HepG2 (cell line): ENCODE measurements around the gene TMEM61. TPM values are rescaled to one million over a fixed set of nuclear protein-coding genes. Genes with fewer than 3 reads are reported as not detected.

Experiments used
- ATAC-seq: fragments of 200-7000 bp; cut with Tn5 transposase; 3 replicates; pipeline ENCODE4 v1.9.1; 2020; ENCODE audit warnings: mild to moderate bottlenecking, moderate library complexity
- BruUV-seq: library from RNA; stranded (reverse); fragments of 400-500 nt; replicated peaks from 2 replicates; lab custom pipeline; 2021; lab: Mats Ljungman, UMichigan
- CTCF ChIA-PET: fragments of 300-600 bp; formaldehyde crosslinking; extraction: SDS; loops from one replicate; lab custom pipeline; 2021; ENCODE audit warnings: low total read pairs, inconsistent platforms, low intra/inter-chr PET ratio; lab: Yijun Ruan, JAX
- POLR2A ChIA-PET: fragments of 350-600 bp; sonication (Branson Sonifier 250); formaldehyde crosslinking; loops from one replicate; lab custom pipeline; 2020; ENCODE audit warnings: antibody characterized with exemption, inconsistent platforms; lab: Yijun Ruan, JAX
- DNase-seq: peaks from one replicate; pipeline ENCODE4 v3.0.0-alpha.2; 2015; ENCODE audit warnings: low spot score
- FAIRE-seq: peaks from 3 replicates; lab custom pipeline; 2011; peaks lifted over from hg19 to GRCh38; lab: Jason Lieb, UNC
- H2AFZ ChIP-seq: one replicate; pipeline ENCODE4 v1.6.1; 2011; ENCODE audit warnings: low read length, inconsistent platforms
- H3K27ac ChIP-seq: fragments of 300-600 bp; 3 replicates; pipeline ENCODE4 v1.8.0; 2011; ENCODE audit warnings: mixed run types, mild to moderate bottlenecking, mixed read lengths, low read length, inconsistent platforms; ENCODE audit not compliant: insufficient read depth; ENCODE audit errors: extremely low read length
- H3K27me3 ChIP-seq, 2 experiments: fragments of 200-600 bp in 1 of 2; 2 replicates in 1 of 2; 3 replicates in 1 of 2; pipeline versions ENCODE4 v1.6.0 to v1.8.0; 2011; ENCODE audit warnings: low read length in 2 of 2, mild to moderate bottlenecking in 2 of 2, moderate library complexity in 2 of 2, inconsistent platforms in 1 of 2; ENCODE audit not compliant: insufficient read depth in 2 of 2, control insufficient read depth in 1 of 2
- H3K36me3 ChIP-seq, 2 experiments: fragments of 200-600 bp in 1 of 2; replicated peaks in 1 of 2; 2 replicates in 1 of 2; 3 replicates in 1 of 2; pipeline versions ENCODE4 v1.5.1 to v1.8.0; 2011; ENCODE audit warnings: low read length in 2 of 2, inconsistent platforms in 1 of 2; ENCODE audit not compliant: insufficient read depth in 2 of 2, control insufficient read depth in 1 of 2
- H3K4me1 ChIP-seq: 2 replicates; pipeline ENCODE4 v1.5.1; 2012; ENCODE audit warnings: low read length, inconsistent platforms; ENCODE audit not compliant: insufficient read depth
- H3K4me2 ChIP-seq: 2 replicates; pipeline ENCODE4 v1.6.0; 2011; ENCODE audit warnings: low read depth, low read length, inconsistent platforms
- H3K4me3 ChIP-seq, 3 experiments: fragments of 200-600 bp in 1 of 3; sonication (generic), shearing (Covaris generic) in 1 of 3; replicated peaks in 1 of 3; 2 replicates each; pipeline ENCODE4 v1.5.1; 2011 to 2016; ENCODE audit warnings: low read length in 3 of 3, inconsistent platforms in 2 of 3, low read depth in 2 of 3, mild to moderate bottlenecking in 2 of 3, control low read depth in 1 of 3, mixed read lengths in 1 of 3; ENCODE audit not compliant: insufficient read depth in 1 of 3
- H3K79me2 ChIP-seq: one replicate; pipeline ENCODE4 v1.6.1; 2011; ENCODE audit warnings: low read length, inconsistent platforms; ENCODE audit not compliant: insufficient read depth
- H3K9ac ChIP-seq: 2 replicates; pipeline ENCODE4 v1.6.0; 2011; ENCODE audit warnings: mild to moderate bottlenecking, low read depth, low read length, inconsistent platforms; ENCODE audit not compliant: insufficient read depth
- H3K9me3 ChIP-seq: 2 replicates; pipeline ENCODE4 v1.5.1; 2012; ENCODE audit warnings: mild to moderate bottlenecking, low read length
- H4K20me1 ChIP-seq: 2 replicates; pipeline ENCODE4 v1.6.0; 2011; ENCODE audit warnings: inconsistent platforms, mild to moderate bottlenecking, low read length, moderate library complexity; ENCODE audit not compliant: insufficient read depth
- ADNP ChIP-seq: sonication (generic); formaldehyde crosslinking; IDR thresholded peaks from 2 replicates; pipeline ENCODE4 v1.4.0; 2020; ENCODE audit warnings: missing genetic modification reagents
- FIP1L1 ChIP-seq: fragments of 200-400 bp; formaldehyde crosslinking; IDR thresholded peaks from 2 replicates; pipeline ENCODE4 v1.6.1; 2018; ENCODE audit warnings: low read depth, mild to moderate bottlenecking, low read length, moderate library complexity, borderline replicate concordance; ENCODE audit not compliant: insufficient read depth
- NONO ChIP-seq, 2 experiments: fragments of 450-650 bp in 1 of 2; sonication (generic) in 1 of 2; formaldehyde crosslinking in 1 of 2; IDR thresholded peaks in 1 of 2; conservative IDR thresholded peaks in 1 of 2; 2 replicates each; pipeline versions ENCODE4 v1.6.1 to v1.8.0; 2017 to 2022; ENCODE audit warnings: mild to moderate bottlenecking in 1 of 2, missing genetic modification reagents in 1 of 2, moderate library complexity in 1 of 2
- PRMT3 ChIP-seq: sonication (generic); formaldehyde crosslinking; IDR thresholded peaks from 2 replicates; pipeline ENCODE4 v1.8.1; 2022; ENCODE audit warnings: low read depth, mild to moderate bottlenecking, moderate library complexity, missing genetic modification reagents, borderline replicate concordance
- RAD51 ChIP-seq: fragments of 450-650 bp; IDR thresholded peaks from 2 replicates; pipeline ENCODE4 v1.6.1; 2016; ENCODE audit warnings: borderline replicate concordance
- RCOR2 ChIP-seq: IDR thresholded peaks from 2 replicates; pipeline ENCODE4 v1.6.1; 2016; ENCODE audit warnings: missing biosample characterization, missing genetic modification reagents
- SIN3B ChIP-seq: fragments of 150-350 bp; IDR thresholded peaks from 2 replicates; pipeline ENCODE4 v1.6.1; 2014; ENCODE audit warnings: low read length
- ZNF589 ChIP-seq: sonication (generic); formaldehyde crosslinking; conservative IDR thresholded peaks from 2 replicates; pipeline ENCODE4 v1.8.0; 2022; ENCODE audit warnings: mild to moderate bottlenecking, moderate library complexity, missing genetic modification reagents
- WGBS: methylation state at CpG from one replicate; pipeline ENCODE4 v1.1.6; 2017; ENCODE audit warnings: low lambda C conversion rate; 5-methylcytosine and 5-hydroxymethylcytosine counted together
- in situ Hi-C: cut with HindIII; loops from 2 replicates; pipeline ENCODE4 v1.10.0; 2017; ENCODE audit warnings: low pct_unique_long_range_greater_than_20kb; ENCODE audit not compliant: extremely low pct_ligation_motif_present
- intact Hi-C: fragments of 100-400 bp; cut with micrococcal nuclease; formaldehyde crosslinking; loops from one replicate; pipeline ENCODE4 v1.10.0; 2022; ENCODE audit not compliant: unreplicated experiment
- polyA plus RNA-seq, 8 experiments: library from polyadenylated mRNA; depleted of rRNA in 3 of 8; stranded (reverse) in 7 of 8; unstranded in 1 of 8; fragments of >200 nt; fragmentation: Illumina TruSeq in 4 of 8; extraction: Trizol in 4 of 8; gene quantifications; 2 replicates each; pipeline versions ENCODE4 v1.2.1 to v1.2.3, GENCODE V29; 2011 to 2016; ENCODE audit warnings: low read depth in 4 of 8, missing spikeins in 1 of 8, mixed read lengths in 1 of 8; ENCODE audit not compliant: insufficient read depth in 1 of 8
- total RNA-seq, 5 experiments: library from RNA; depleted of rRNA; stranded (reverse); fragments of >200 nt; fragmentation: Illumina TruSeq; extraction: Trizol; gene quantifications; 2 replicates each; pipeline ENCODE4 v1.2.3, GENCODE V29; 2016; ENCODE audit warnings: low read depth in 1 of 5
- TF ChIP-seq, protein P1 (sequence below): sonication (generic); formaldehyde crosslinking; IDR thresholded peaks from 2 replicates; pipeline ENCODE4 v1.5.1; 2020; ENCODE audit warnings: mild to moderate bottlenecking, missing genetic modification reagents, moderate library complexity
- TF ChIP-seq, protein P2 (sequence below): sonication (generic); formaldehyde crosslinking; IDR thresholded peaks from 2 replicates; pipeline ENCODE4 v1.4.0; 2020; ENCODE audit warnings: missing genetic modification reagents
- TF ChIP-seq, protein P3 (sequence below): sonication (generic); formaldehyde crosslinking; IDR thresholded peaks from 2 replicates; pipeline ENCODE4 v1.4.0; 2020; ENCODE audit warnings: mild to moderate bottlenecking, missing genetic modification reagents
- TF ChIP-seq, protein P4 (sequence below): IDR thresholded peaks from 2 replicates; pipeline ENCODE4 v1.6.1; 2016; ENCODE audit warnings: low read depth, missing genetic modification reagents, missing compliant biosample characterization

TMEM61 gene
- total and polyA plus RNA-seq, 2 of the 13 experiments (the other 11 are each of a cell fraction or from before 2014, with no cell fraction given): not detected

DNA sequence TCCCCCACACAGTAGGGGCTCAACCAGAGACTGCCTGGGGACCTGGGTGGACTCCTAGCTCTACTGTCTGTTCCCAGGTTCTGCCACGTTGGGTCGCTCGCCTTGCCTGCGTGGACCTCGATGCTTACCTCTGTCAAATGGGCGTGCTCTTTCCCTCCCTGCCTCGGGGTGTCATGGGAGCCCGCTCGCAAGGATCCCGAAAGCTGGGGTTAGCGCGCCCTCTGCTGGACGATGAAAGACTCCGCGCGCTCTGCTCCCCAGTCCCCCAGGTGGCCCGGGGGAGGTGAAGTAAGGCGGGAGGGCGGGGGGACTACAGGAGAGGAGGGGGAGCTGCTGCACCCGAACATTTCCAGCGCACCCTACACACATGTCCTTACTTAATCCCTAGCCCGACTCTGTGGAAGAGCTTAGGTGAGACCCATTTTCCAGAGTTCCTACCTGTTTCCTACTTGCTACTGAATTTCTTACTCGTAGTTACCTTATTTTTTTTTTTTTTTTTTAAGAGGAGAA lies 16.0 kb downstream of the TMEM61 start:
- FAIRE-seq: no peak
- TF ChIP-seq ZNF589 (CRISPR knock-in tag): no peak
- TF ChIP-seq NONO (IDR thresholded peaks at IDR 0.05): no peak
- 0 out of 2 replicates have a peak, but pooled peaks have one; percentile 21 for TF ChIP-seq NONO (CRISPR knock-in tag; conservative IDR thresholded peaks at IDR 0.05)
- no peak for TF ChIP-seq RAD51
- no peak for TF ChIP-seq PRMT3 (CRISPR knock-in tag)
- TF ChIP-seq, protein P1, sequence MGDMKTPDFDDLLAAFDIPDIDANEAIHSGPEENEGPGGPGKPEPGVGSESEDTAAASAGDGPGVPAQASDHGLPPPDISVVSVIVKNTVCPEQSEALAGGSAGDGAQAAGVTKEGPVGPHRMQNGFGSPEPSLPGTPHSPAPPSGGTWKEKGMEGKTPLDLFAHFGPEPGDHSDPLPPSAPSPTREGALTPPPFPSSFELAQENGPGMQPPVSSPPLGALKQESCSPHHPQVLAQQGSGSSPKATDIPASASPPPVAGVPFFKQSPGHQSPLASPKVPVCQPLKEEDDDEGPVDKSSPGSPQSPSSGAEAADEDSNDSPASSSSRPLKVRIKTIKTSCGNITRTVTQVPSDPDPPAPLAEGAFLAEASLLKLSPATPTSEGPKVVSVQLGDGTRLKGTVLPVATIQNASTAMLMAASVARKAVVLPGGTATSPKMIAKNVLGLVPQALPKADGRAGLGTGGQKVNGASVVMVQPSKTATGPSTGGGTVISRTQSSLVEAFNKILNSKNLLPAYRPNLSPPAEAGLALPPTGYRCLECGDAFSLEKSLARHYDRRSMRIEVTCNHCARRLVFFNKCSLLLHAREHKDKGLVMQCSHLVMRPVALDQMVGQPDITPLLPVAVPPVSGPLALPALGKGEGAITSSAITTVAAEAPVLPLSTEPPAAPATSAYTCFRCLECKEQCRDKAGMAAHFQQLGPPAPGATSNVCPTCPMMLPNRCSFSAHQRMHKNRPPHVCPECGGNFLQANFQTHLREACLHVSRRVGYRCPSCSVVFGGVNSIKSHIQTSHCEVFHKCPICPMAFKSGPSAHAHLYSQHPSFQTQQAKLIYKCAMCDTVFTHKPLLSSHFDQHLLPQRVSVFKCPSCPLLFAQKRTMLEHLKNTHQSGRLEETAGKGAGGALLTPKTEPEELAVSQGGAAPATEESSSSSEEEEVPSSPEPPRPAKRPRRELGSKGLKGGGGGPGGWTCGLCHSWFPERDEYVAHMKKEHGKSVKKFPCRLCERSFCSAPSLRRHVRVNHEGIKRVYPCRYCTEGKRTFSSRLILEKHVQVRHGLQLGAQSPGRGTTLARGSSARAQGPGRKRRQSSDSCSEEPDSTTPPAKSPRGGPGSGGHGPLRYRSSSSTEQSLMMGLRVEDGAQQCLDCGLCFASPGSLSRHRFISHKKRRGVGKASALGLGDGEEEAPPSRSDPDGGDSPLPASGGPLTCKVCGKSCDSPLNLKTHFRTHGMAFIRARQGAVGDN: peak; percentile 69
- TF ChIP-seq SIN3B: no peak
- 0 out of 2 replicates have a peak, but pooled peaks have one; percentile 25 for TF ChIP-seq RCOR2 (CRISPR knock-in tag)
- TF ChIP-seq FIP1L1: no peak
- TF ChIP-seq, protein P2, sequence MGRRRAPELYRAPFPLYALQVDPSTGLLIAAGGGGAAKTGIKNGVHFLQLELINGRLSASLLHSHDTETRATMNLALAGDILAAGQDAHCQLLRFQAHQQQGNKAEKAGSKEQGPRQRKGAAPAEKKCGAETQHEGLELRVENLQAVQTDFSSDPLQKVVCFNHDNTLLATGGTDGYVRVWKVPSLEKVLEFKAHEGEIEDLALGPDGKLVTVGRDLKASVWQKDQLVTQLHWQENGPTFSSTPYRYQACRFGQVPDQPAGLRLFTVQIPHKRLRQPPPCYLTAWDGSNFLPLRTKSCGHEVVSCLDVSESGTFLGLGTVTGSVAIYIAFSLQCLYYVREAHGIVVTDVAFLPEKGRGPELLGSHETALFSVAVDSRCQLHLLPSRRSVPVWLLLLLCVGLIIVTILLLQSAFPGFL (CRISPR knock-in tag): no peak
- peak; percentile 88 for TF ChIP-seq ADNP (CRISPR knock-in tag)
- TF ChIP-seq, protein P3, sequence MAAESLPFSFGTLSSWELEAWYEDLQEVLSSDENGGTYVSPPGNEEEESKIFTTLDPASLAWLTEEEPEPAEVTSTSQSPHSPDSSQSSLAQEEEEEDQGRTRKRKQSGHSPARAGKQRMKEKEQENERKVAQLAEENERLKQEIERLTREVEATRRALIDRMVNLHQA (CRISPR knock-in tag): no peak
- TF ChIP-seq, protein P4, sequence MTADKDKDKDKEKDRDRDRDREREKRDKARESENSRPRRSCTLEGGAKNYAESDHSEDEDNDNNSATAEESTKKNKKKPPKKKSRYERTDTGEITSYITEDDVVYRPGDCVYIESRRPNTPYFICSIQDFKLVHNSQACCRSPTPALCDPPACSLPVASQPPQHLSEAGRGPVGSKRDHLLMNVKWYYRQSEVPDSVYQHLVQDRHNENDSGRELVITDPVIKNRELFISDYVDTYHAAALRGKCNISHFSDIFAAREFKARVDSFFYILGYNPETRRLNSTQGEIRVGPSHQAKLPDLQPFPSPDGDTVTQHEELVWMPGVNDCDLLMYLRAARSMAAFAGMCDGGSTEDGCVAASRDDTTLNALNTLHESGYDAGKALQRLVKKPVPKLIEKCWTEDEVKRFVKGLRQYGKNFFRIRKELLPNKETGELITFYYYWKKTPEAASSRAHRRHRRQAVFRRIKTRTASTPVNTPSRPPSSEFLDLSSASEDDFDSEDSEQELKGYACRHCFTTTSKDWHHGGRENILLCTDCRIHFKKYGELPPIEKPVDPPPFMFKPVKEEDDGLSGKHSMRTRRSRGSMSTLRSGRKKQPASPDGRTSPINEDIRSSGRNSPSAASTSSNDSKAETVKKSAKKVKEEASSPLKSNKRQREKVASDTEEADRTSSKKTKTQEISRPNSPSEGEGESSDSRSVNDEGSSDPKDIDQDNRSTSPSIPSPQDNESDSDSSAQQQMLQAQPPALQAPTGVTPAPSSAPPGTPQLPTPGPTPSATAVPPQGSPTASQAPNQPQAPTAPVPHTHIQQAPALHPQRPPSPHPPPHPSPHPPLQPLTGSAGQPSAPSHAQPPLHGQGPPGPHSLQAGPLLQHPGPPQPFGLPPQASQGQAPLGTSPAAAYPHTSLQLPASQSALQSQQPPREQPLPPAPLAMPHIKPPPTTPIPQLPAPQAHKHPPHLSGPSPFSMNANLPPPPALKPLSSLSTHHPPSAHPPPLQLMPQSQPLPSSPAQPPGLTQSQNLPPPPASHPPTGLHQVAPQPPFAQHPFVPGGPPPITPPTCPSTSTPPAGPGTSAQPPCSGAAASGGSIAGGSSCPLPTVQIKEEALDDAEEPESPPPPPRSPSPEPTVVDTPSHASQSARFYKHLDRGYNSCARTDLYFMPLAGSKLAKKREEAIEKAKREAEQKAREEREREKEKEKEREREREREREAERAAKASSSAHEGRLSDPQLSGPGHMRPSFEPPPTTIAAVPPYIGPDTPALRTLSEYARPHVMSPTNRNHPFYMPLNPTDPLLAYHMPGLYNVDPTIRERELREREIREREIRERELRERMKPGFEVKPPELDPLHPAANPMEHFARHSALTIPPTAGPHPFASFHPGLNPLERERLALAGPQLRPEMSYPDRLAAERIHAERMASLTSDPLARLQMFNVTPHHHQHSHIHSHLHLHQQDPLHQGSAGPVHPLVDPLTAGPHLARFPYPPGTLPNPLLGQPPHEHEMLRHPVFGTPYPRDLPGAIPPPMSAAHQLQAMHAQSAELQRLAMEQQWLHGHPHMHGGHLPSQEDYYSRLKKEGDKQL (CRISPR knock-in tag): no peak

More for the DNA sequence above, 16.0 kb downstream of the TMEM61 start:
- in situ Hi-C loops: loop anchor here (5.0 to 10.0 kb wide), 2 partner anchors 44 to 182 kb away; no protein-coding TSS in a partner anchor
- no peak overlapping the region for H3K27ac ChIP-seq
- intact Hi-C loops: loop anchor here (1.0 kb wide), 1 partner anchor 46 kb away; no protein-coding TSS in a partner anchor
- ChIA-PET CTCF (interaction anchor here (1.2 to 3.9 kb wide), 3 partner anchors 23 to 50 kb away, joined by 5 to 22 read pairs (median 19); no protein-coding TSS in a partner anchor), POLR2A (no interaction called here)
- H4K20me1 ChIP-seq: no peaks in the 10 kb centered on the region
- DNase-seq (peak; percentile 58), ATAC-seq (peak; percentile 82)
- H3K9ac ChIP-seq: no peak overlapping the region
- 0 out of 2 replicates have a peak overlapping the region, but pooled peaks have one; percentile 29 for H3K4me2 ChIP-seq
- H2AFZ ChIP-seq: no peak overlapping the region
- no peaks in the 10 kb centered on the region for H3K36me3 ChIP-seq
- no TSS peak for BruUV-seq
- peaks cover 0 to 50% of the 10 kb centered on the region in 2 experiments for H3K27me3 ChIP-seq
- H3K4me3 ChIP-seq: no peak overlapping the region
- WGBS: 1% methylated on average over 10 of the region's 23 CpGs
- peaks cover 15% of the 10 kb centered on the region for H3K4me1 ChIP-seq
- H3K79me2 ChIP-seq: no peaks in the 10 kb centered on the region
- no peaks in the 10 kb centered on the region for H3K9me3 ChIP-seq
